Right renal cortex interstitium (tissue), 3 donors: ENCODE results near the gene PHF20. TPM values are rescaled to one million over a fixed set of nuclear protein-coding genes. Genes with fewer than 3 reads are reported as not detected.
"Not testable (repeated sequence)": the region's sequence is repeated elsewhere in the genome, so short reads cannot be mapped to it uniquely, and the experiment has no call there.

Experiments
- DNase-seq, 3 donors: peaks; one replicate each; pipeline ENCODE4 v3.0.0-alpha.2; 2013; ENCODE audit warnings: low read depth in 3 of 3, low spot score in 2 of 3
- polyA plus RNA-seq, 3 donors: library from polyadenylated mRNA; unstranded; fragments of 120-200 nt; gene quantifications; one replicate each; pipeline ENCODE4 v1.2.1, GENCODE V29; 2013; ENCODE audit not compliant: insufficient read length in 3 of 3

The PHF20 gene
- polyA plus RNA-seq: 10 to 100 TPM; 38.7 to 43.9 (median 41.6) TPM

DNA sequence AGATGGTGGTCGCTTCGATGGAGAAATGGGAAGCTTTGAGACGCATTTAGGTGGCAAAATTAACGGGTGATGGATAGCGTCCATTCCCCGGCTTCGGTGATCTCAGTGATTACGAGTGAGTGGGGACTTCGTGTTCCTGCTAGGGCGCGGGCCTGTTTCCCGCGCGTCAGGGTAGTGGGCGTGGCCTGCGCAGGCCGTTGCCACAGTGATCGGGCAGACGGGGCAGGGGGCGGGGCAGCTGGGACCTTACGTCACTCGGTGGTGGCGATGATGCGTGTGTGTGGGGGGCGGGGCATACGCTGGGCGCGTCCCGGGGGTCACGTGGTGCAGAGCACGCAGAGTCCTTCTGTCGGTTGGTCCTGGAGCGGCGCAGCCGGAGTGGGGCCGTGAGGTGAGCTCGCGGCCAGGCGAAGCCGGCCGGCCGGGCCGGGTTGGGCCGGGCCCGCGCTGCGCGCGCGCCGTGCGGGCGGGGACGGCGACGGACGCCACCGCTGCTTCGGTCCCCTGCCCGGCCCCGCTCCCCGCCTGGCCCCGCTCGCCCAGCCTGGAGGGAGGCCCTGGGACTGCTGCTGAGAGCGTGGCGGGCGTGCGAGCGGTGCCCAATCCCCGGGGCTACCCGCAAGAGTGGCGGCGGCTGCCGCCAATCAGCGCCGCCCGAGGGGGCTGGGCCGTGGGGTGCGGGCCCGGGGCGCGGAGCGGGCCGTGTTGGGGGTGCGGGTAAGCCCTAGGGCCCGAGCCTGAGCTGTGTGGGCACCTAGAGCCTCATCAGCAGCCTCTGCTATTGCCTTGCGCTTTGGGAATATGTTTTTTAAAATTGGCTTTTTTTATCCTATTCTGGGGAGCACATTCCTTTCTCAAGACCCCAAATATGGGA lies at the start of gene PHF20:
TSS of gene PHF20 (plus strand) at position 327 of the 874 bp plus-strand sequence. CDS start 29,508 bp downstream, outside the sequence.
- peak; percentile 83 to 85 (median 84) for DNase-seq

DNA sequence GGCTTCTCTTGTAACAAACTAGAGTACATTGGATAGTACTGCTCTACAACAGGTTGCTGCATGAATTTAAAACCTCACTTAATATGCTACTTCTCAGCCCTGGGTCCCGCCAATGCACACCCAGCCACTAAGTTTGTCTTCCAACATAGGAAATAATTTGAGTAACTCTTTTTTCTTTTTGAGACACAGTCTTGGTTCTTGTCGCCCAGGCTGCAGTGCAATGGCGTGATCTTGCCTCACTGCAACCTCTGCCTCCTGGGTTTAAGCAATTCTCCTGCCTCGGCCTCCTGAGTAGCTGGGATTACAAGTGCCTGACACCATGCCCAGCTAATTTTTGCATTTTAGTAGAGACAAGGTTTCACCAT lies 48.6 kb upstream of the PHF20 start:
- DNase-seq: not testable (repeated sequence)

DNA sequence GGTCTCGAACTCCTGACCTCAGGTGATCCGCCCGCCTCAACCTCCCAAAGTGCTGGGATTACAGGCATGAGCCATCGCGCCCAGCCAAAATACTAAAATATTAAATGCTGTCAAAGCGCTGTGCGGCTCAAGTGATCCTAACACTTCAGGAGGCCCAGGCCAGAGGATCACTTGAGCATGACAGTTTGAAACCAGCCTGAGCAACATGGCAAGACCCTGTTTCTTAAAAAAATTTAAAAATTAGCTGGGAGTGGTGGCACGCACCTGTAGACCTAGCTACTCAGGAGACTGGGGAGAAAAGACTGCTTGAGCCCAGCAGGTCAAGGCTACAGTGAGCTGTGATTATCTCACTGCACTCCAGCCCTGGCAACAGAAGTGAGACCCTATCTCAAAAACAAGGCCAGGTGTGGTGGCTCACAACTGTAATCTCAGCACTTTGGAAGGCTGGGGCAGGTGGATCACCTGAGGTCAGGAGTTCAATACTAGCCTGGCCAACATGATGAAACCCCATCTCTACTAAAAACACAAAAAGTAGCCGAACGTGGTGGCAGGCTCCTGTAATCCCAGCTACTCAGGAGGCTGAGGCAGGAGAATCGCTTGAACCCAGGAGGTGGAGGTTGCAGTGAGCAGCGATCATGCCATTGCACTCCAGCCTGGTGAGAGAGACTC lies 48.0 kb upstream of the PHF20 start:
- DNase-seq: not testable (repeated sequence)

DNA sequence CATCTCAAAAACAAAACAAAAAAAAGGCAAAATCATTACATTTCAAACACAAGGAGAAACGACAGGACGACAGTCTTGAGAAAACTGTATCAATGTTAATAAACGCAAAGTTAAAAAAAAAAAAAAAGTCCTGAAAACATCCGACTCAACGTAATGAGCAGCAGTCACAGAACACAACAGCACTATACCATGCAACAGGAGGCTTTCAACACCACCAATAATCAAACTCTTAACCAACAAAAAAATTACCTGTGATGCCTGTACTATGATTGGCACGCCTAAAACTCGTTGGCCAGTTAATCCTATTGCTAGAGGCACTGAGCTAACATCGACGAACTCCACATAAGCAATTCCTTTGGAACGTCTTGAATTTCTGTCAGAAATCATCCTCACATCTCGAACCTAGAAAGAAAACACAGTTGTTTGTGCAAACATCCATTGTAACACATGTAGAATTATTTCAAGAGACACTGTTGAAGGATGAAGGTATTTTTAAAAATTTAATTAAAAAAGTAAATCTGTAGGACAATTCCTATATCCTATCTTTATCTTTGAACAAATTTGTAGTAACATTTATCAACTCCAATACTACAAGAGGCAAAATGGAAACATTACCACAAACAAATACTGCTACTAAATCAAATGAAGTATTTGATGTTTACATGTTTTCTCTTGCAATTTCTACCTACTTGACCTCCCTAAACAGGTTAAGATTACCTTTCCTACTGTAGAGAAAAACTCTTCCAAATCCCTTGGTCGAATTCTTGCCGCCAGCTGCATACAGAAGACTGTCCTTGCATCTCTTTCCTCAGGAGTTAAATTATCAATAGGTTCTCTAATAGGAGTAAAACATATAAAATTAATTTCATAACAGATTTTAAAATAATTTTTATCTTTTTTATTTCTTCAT lies 47.2 kb upstream of the PHF20 start:
- DNase-seq: no peak

DNA sequence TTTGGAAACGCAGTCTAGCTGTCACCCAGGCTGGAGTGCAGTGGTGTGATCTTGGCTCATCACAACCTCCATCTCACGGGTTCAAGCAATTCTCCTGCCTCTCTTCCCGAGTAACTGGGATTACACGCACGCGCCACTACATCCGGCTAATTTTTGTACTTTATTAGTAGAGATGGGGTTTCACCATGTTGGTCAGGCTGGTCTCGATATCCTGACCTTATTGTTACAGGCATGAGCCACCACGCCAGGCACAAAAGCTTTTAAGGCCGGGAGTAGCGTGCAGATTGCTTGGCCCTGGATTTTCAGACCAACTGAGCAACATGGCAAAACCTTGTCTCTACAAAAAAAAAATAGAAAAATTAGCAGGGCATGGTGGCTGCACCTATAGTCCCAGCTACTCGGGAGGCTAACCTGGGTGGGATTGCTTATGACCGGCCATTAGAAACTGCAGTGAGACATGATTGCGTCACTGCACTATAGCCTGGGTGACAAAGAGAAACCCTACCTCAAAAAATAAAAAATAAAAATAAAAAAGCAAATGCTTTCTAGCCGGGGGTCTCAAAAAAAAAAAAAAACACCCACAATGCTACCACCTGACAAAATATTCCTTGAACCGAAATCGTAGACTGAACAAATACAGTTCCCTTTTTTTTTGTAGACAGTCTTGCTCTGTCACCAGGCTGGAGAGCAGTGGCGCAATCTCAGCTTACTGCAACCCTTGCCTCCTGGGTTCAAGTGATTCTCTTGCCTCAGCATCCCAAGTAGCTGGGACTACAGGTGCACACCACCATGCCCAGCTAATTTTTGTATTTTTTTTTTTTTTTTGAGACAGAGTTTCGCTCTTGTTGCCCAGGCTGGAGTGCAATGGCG lies 44.7 kb upstream of the PHF20 start:
- no peak for DNase-seq

DNA sequence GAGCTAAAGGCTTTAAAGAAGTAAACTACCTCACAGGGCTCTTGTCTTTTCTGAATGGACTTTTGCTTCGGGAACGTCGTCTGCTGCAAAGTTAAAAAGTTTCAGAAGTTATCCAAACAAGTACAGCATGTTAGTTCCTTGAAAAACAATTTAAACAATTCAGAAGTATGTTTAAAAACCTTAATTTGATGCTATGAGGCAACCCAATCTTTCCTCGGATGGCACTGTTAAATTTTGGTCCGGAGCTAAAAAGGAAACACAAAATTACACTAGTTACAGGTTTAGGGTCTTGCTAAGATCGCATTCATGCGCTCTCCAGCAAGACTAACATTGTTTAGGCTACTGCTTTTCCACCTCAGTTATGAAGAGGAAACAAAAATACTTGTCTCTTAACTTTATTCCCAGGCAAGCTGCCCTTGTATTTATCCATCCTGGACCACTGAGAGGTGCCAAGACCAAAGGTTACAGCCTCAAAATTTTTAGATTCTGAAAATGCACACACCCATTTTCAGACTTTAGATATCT lies 42.5 kb upstream of the PHF20 start:
- DNase-seq: no peak

DNA sequence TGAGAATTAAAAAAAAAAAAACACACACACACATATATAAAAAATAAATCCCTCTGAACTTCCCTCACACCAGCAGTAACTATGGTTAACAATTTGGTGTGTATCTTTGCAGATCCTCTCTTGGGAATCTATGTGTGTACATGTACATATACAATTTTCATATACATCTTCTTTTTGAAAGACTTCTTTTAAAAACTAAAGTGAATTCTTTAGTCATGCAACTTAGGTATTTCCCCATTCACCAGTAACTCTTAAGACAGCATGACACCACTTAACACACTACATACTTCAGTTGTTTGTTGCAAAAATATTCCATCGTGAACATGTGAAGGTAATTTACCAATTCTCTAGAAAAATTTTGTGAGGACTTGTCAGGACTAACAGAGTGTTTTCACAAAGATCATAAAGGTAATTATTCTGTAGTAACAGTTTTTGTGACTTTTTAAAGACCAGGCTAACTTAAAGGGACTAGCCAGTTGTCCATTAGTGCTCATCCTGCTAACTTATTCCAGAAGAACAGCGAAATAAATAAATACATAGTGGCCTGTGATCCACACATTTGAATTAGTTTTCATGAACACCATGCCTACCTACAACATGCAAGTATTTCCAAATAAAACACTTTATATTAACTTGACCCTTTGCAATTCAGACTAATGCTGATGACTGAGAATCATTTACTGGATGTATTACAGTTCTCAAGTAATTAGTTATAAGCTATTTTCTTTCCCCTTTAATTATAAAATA lies 41.8 kb upstream of the PHF20 start:
- DNase-seq: no peak

DNA sequence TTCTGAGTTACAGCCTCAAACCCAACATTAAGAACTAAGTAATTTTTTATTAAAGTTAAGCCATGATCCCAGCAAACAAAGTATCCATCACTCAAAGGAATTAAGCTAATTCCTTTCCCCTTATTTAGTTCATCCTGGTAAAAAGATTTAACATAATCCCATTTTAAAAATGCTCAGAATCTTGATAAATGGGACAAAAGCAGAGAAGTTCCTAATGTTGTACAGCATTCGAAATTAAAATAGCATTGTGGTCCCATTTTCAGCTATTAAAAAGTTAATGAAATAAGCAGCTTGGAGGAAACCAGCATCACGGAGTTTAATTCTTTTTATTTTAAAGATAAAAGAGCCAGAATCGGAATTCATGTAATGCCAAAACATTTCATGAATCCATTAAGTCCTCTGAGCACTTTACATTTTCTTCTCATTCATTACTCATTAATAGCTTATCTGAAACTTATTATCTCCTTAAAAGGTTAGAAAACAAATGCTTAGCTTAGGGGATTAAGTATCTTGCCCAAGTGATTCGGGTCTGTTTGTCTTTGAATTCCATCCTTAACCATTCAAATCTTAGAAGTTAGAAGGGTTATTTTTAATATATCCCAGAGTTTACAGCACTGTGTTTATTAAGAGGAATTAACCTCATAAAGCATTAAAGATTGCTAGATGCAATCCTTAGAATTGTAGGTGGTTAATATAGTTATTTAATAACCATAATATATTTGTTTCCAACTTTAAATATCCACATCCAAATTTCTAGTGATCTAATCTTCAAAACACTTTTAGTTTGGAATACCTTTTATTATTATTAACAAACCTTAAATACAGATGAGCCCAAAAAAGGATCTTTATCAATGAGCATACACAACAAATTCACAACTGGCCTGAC lies 41.0 kb upstream of the PHF20 start:
- no peak for DNase-seq

DNA sequence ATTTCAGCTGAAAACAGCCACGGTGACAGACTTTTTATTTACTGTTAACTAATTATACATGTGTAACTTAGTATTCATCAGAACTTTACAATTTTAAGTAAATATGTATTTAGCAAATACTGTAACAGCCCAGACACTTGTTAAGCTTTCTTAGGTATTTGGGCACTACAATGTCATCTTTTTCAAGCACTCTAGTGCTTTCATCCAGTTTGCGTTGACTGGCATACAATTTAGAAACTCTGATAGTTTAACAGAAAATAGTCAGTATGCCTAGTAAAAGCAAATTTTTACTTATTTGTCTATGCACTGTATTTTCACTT lies 40.4 kb upstream of the PHF20 start:
- no peak for DNase-seq

DNA sequence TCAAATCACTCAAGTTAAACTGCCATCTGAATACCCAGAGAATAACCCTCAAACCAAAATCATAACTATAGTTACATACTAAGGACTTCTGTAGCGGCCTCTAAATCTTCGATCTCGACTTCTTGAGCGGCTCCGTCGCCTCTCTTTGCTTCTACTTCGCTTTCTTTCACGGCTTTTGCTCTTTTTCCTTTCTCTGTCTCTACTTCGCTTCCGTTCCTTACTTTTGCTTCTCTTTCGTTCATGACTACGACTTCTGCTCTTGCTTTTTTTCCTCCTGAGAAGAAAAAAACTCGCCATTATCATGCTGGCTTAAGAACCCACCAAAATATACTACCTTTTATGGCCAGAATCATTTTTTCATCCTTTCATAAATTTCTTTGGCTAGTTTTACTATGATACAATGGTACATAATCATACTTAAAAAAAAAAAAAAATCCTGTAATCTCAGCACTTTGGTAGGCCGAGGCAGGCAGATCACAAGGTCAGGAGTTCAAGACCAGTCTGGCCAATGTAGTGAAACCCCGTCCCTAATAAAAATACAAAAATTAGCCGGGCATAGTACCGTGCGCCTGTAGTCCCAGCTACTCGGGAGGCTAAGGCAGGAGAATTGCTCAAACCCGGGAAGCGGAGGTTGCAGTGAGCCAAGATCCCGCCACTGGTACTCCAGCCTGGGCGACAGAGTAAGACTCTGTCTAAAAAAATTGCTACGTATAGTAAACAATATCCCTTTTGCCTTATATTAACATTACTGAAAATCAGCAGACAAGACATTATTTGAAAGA lies 39.8 kb upstream of the PHF20 start:
- DNase-seq: no peak

DNA sequence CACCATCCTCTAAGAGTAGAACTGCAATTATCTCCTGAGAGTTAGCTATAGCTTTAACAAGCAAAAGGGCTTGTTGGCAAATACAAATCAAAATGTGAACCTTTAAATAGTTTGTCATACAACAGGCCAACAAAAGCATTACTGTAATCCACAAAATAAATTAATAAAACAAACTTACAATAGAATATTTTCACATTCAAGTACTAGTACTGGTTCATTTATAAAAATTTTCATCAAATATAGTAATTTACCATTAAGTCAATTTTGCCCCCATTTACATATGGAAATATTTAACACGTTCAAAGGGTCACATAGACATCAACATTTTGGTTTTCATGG lies 39.2 kb upstream of the PHF20 start:
- no peak for DNase-seq

DNA sequence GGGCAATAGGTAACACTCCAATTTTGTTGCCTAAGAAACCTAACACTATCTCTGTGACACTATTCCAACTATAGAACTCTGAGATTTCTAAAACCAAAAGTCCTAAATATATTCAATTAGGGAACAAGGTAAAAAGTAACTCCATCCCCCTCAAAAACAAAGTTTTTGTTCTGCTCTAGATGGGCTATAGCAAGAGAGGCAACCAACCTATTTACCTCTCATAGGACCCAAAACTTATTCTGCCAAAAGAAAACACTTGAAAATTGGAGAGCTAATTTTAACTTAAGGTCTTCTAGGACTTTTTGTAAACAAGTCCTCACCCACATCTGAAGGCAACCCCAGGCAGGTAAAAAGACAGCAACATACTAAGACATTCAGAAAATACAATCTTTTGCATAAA lies 37.4 kb upstream of the PHF20 start:
- DNase-seq: no peak

DNA sequence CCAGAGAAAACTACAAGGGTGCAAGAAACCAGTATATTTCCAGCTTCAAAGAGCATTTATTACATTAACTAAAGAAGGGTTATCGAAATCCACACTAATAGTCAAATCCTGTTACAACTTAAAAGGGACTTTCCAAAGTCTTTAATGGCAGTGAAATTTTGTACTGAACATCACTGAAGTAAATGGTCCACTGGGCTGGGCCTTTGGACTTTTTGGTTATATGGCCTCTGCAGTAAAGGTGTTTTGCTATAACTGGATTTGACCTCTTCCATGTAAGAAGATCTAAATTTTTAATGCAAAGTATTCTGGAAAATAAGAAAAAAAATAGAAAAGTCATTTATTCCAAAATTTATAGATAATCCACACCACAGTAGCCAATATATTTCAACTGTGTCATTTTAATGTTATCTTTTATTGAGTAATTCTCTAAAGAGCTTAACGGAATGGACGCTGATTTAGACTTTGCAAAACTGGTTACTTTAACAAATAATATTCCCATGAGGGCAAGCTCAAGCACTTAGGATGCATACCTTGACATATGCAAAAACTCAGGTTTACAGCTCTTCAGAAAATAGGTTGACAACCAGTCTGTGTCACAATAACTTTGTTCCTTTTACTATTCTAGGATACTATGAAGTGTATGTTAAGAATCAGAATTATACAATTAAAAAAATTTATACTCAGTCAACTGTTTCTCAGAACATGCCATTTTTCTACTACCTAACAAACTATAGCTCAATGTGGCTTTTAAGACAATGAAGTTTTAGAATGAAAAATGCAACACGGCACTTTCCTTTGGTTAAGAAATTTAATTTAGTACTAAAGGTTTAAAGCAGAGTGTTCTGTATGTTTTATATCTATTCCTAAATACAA lies 36.8 kb upstream of the PHF20 start:
- DNase-seq: no peak

DNA sequence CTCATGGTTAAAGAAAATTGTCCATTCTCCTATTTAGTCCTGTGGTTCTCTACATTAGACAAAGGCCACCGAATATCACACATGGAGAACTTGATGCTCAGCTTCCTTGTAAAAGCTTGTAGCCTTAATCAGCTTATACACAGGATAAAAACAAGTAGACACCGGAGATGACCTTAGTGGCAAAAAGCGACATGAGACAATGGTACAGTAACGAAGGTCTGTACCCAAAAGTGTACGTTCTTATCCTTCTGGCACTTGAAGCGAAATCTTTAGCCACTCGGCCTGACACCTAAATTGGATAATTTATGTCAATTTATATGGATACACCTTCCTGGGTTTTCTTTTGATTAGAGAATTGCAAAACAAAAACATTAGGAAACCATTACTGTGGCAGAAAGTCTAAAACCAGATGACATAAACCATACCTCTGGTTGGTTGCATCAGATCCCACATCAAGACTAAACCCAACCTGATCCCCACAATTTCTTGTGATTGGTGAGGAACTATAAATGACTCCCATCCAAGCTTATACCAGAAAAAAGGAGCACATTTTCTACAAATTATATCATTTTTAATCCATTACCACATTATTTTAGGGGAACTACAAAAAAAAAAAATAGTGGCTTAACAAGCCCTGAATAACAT lies 35.9 kb upstream of the PHF20 start:
- DNase-seq: no peak

DNA sequence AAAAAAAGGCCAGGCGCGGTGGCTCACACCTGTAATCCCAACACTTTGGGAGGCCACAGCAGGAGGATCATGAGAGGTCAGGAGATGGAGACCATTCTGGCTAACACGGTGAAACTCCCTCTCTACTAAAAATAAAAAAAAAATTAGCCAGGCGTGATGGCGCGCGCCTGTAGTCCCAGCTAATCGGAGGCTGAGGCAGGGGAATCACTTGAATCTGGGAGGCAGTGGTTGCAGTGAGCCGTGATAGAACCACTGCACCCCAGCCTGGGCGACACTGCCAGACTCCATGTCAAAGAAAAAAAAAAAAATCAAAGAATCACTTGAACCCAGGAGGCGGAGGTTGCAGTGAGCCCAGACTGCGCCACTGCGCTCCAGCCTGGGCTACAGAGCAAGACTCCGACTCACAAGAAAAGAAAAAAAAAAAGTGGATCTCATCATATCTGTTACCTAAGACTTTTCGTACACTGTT lies 33.9 kb upstream of the PHF20 start:
- DNase-seq: no peak
